IMR-90 (cell line): ENCODE measurements around the gene FAM32A. TPM values are rescaled to one million over a fixed set of nuclear protein-coding genes. Genes with fewer than 3 reads are reported as not detected.
"Not testable (repeated sequence)": the region's sequence is repeated elsewhere in the genome, so short reads cannot be mapped to it uniquely, and the experiment has no call there.

ENCODE experiments used
- ATAC-seq: fragments of 200-7000 bp; cut with Tn5 transposase; 2 replicates; pipeline ENCODE4 v1.9.1; 2020; ENCODE audit warnings: low read depth, mild to moderate bottlenecking, moderate library complexity
- BruUV-seq: library from RNA; stranded (reverse); fragments of 400-500 nt; replicated peaks from 2 replicates; lab custom pipeline; 2021; lab: Mats Ljungman, UMichigan
- CTCF ChIA-PET: fragments of 300-600 bp; formaldehyde crosslinking; extraction: SDS; loops from one replicate; lab custom pipeline; 2021; ENCODE audit warnings: antibody characterized with exemption; lab: Yijun Ruan, JAX
- POLR2A ChIA-PET: fragments of 300-600 bp; sonication (Branson Sonifier 250); formaldehyde crosslinking; loops from one replicate; lab custom pipeline; 2022; ENCODE audit warnings: antibody characterized with exemption; ENCODE audit not compliant: unreplicated experiment; lab: Charles Lee
- DNase-seq: peaks from one replicate; pipeline ENCODE4 v3.0.0; 2013
- H2AFZ ChIP-seq: replicated peaks from 2 replicates; pipeline ENCODE3; 2013; ENCODE audit warnings: low read length, mild to moderate bottlenecking; ENCODE audit not compliant: poor library complexity
- H2AK5ac ChIP-seq: 2 replicates; pipeline ENCODE4 v1.6.1; 2013; ENCODE audit warnings: low read depth, low read length, inconsistent platforms
- H2AK9ac ChIP-seq: replicated peaks from 2 replicates; pipeline ENCODE3; 2013; ENCODE audit warnings: mild to moderate bottlenecking, low read depth, low read length, moderate library complexity; ENCODE audit not compliant: poor library complexity
- H2BK120ac ChIP-seq: 2 replicates; pipeline ENCODE4 v1.6.1; 2013; ENCODE audit warnings: low read depth, low read length, inconsistent platforms
- H2BK15ac ChIP-seq: 3 replicates; pipeline ENCODE4 v1.6.1; 2013; ENCODE audit warnings: low read depth, low read length, inconsistent platforms
- H2BK20ac ChIP-seq: 2 replicates; pipeline ENCODE4 v1.6.1; 2013; ENCODE audit warnings: low read depth, mild to moderate bottlenecking, inconsistent platforms, low read length, moderate library complexity
- H2BK5ac ChIP-seq: 2 replicates; pipeline ENCODE4 v1.6.1; 2013; ENCODE audit warnings: mild to moderate bottlenecking, low read depth, low read length, inconsistent platforms; ENCODE audit not compliant: poor library complexity, severe bottlenecking
- H3K14ac ChIP-seq: replicated peaks from 2 replicates; pipeline ENCODE4 v1.6.1; 2013; ENCODE audit warnings: low read depth, low read length, inconsistent platforms
- H3K18ac ChIP-seq: 2 replicates; pipeline ENCODE4 v1.6.1; 2013; ENCODE audit warnings: low read depth, low read length, control low read depth
- H3K23ac ChIP-seq: 2 replicates; pipeline ENCODE4 v1.6.1; 2013; ENCODE audit warnings: low read depth, low read length, inconsistent platforms
- H3K27ac ChIP-seq: 2 replicates; pipeline ENCODE4 v1.5.1; 2013; ENCODE audit warnings: mild to moderate bottlenecking, control low read depth, low read length; ENCODE audit not compliant: insufficient read depth
- H3K27me3 ChIP-seq: 2 replicates; pipeline ENCODE4 v1.6.1; 2013; ENCODE audit warnings: low read length; ENCODE audit not compliant: control insufficient read depth, insufficient read depth
- H3K36me3 ChIP-seq: 2 replicates; pipeline ENCODE4 v1.6.1; 2013; ENCODE audit warnings: low read length, mixed read lengths; ENCODE audit not compliant: control insufficient read depth, insufficient read depth
- H3K4ac ChIP-seq: 2 replicates; pipeline ENCODE4 v1.6.1; 2013; ENCODE audit warnings: low read depth, low read length, inconsistent platforms
- H3K4me1 ChIP-seq: 2 replicates; pipeline ENCODE4 v1.6.1; 2013; ENCODE audit warnings: low read length, mixed read lengths; ENCODE audit not compliant: control insufficient read depth, insufficient read depth
- H3K4me2 ChIP-seq: 2 replicates; pipeline ENCODE4 v1.6.1; 2013; ENCODE audit warnings: low read depth, mild to moderate bottlenecking, control low read depth, low read length, moderate library complexity
- H3K4me3 ChIP-seq: 2 replicates; pipeline ENCODE4 v1.5.1; 2013; ENCODE audit warnings: low read depth, mild to moderate bottlenecking, control low read depth, low read length, moderate library complexity; ENCODE audit not compliant: insufficient read depth
- H3K56ac ChIP-seq: 2 replicates; pipeline ENCODE4 v1.6.1; 2013; ENCODE audit warnings: low read length, inconsistent platforms; ENCODE audit not compliant: insufficient read depth; ENCODE audit errors: extremely low read depth
- H3K79me1 ChIP-seq, 2 experiments: 2 replicates each; pipeline ENCODE4 v1.6.1; 2013; ENCODE audit warnings: low read length in 2 of 2, inconsistent platforms in 1 of 2, low read depth in 1 of 2
- H3K9ac ChIP-seq: 2 replicates; pipeline ENCODE4 v1.6.1; 2013; ENCODE audit warnings: low read depth, low read length, control low read depth
- H3K9me1 ChIP-seq: 2 replicates; pipeline ENCODE4 v1.6.1; 2013; ENCODE audit warnings: low read length, inconsistent platforms; ENCODE audit not compliant: insufficient read depth
- H3K9me3 ChIP-seq: 2 replicates; pipeline ENCODE4 v1.6.1; 2013; ENCODE audit warnings: low read length; ENCODE audit not compliant: control insufficient read depth, insufficient read depth
- H4K20me1 ChIP-seq: 2 replicates; pipeline ENCODE4 v1.6.1; 2013; ENCODE audit warnings: low read length, inconsistent platforms; ENCODE audit not compliant: insufficient read depth
- H4K5ac ChIP-seq: 2 replicates; pipeline ENCODE4 v1.6.1; 2013; ENCODE audit warnings: mild to moderate bottlenecking, low read depth, low read length, control low read depth
- H4K8ac ChIP-seq, 2 experiments: 2 replicates each; pipeline ENCODE4 v1.6.1; 2013; ENCODE audit warnings: low read depth in 2 of 2, low read length in 2 of 2, control low read depth in 1 of 2, inconsistent platforms in 1 of 2
- H4K91ac ChIP-seq: 2 replicates; pipeline ENCODE4 v1.6.1; 2013; ENCODE audit warnings: low read depth, low read length, inconsistent platforms; ENCODE audit not compliant: insufficient read depth
- FOS ChIP-seq: fragments of 150-350 bp; IDR thresholded peaks from 2 replicates; pipeline ENCODE4 v1.6.1; 2016; ENCODE audit warnings: low read depth, low read length
- MAZ ChIP-seq: IDR thresholded peaks from 2 replicates; pipeline ENCODE4 v1.6.1; 2012; ENCODE audit warnings: low read depth, mild to moderate bottlenecking, low read length, improper control_type of control experiment, moderate library complexity, borderline replicate concordance
- MXI1 ChIP-seq: IDR thresholded peaks from 2 replicates; pipeline ENCODE4 v1.6.1; 2012; ENCODE audit warnings: low read depth, mild to moderate bottlenecking, low read length, moderate library complexity, borderline replicate concordance
- POLR2A ChIP-seq: IDR thresholded peaks from 2 replicates; pipeline ENCODE4 v1.6.1; 2012; ENCODE audit warnings: mild to moderate bottlenecking, low read depth, low read length
- RCOR1 ChIP-seq: IDR thresholded peaks from 2 replicates; pipeline ENCODE4 v1.6.1; 2012; ENCODE audit warnings: mild to moderate bottlenecking, low read length, improper control_type of control experiment; ENCODE audit not compliant: insufficient replicate concordance
- SMC3 ChIP-seq: fragments of 150-350 bp; IDR thresholded peaks from 2 replicates; pipeline ENCODE4 v1.6.1; 2016; ENCODE audit warnings: low read depth, mild to moderate bottlenecking, antibody characterized with exemption, low read length, moderate library complexity
- WGBS, 2 experiments: methylation state at CpG; one replicate each; pipeline versions ENCODE4 v1.1.5 to v1.1.7; 2013; ENCODE audit warnings: missing lambda C conversion rate in 2 of 2; ENCODE audit not compliant: insufficient read length in 1 of 2; ENCODE audit errors: extremely low coverage in 2 of 2; 5-methylcytosine and 5-hydroxymethylcytosine counted together
- dilution Hi-C: fragments of 300-500 bp; cut with HindIII; formaldehyde crosslinking; loops from one replicate; pipeline ENCODE4 v1.14.3; 2018; ENCODE audit warnings: low sequenced_read_pairs; ENCODE audit not compliant: unreplicated experiment
- in situ Hi-C: fragments of 300-500 bp; cut with MboI; formaldehyde crosslinking; loops from 3 replicates; pipeline ENCODE4 v1.14.3; 2019; ENCODE audit warnings: low sequenced_read_pairs, inconsistent platforms, mixed read lengths
- intact Hi-C: fragments of 100-400 bp; cut with micrococcal nuclease; formaldehyde crosslinking; loops from 2 replicates; pipeline ENCODE4 v1.10.0; 2022
- polyA plus RNA-seq, 3 experiments: library from polyadenylated mRNA; depleted of rRNA; stranded (reverse); fragments of >200 nt; gene quantifications; 2 replicates each; pipeline ENCODE4 v1.2.3, GENCODE V29; 2012; ENCODE audit warnings: low replicate concordance in 1 of 3
- total RNA-seq: library from RNA; depleted of rRNA; stranded (reverse); fragments of >200 nt; gene quantifications from 2 replicates; pipeline ENCODE4 v1.2.3, GENCODE V29; 2012

The FAM32A gene
- total and polyA plus RNA-seq, 2 of the 4 experiments (the other 2 are of a cell fraction), result 99.5 to 130 TPM

- TF ChIP-seq SMC3 (no peak), RCOR1 (no peak), FOS (no peak), MAZ (no peak), POLR2A (no peak), MXI1 (no peak)
- Histone ChIP-seq H4K20me1 (no peaks in the 10 kb centered on the region), H3K79me1 (no peaks in the 10 kb centered on the region), H3K4me3 (no peak overlapping the region), H3K4me2 (no peak overlapping the region), H3K9me1 (no peaks in the 10 kb centered on the region), H2BK15ac (no peak overlapping the region), H2AFZ (no peak overlapping the region), H2BK120ac (no peak overlapping the region), H4K8ac (no peak overlapping the region), H3K4me1 (peaks cover 4% of the 10 kb centered on the region; the same call in 1 of the 2 replicates), H3K27ac (no peak overlapping the region), H2BK5ac (no peak overlapping the region), H2AK9ac (no peak overlapping the region), H3K27me3 (no peaks in the 10 kb centered on the region), H3K4ac (no peak overlapping the region), H3K56ac (no peak overlapping the region), H3K18ac (no peak overlapping the region), H3K9me3 (0 out of 2 replicates have a peak, but pooled peaks cover 5% of the 10 kb centered on the region), H4K91ac (no peak overlapping the region), H3K23ac (no peak overlapping the region), H4K5ac (no peak overlapping the region), H3K36me3 (no peaks in the 10 kb centered on the region), H2BK20ac (no peak overlapping the region), H3K9ac (no peak overlapping the region), H2AK5ac (no peak overlapping the region), H3K14ac (no peak overlapping the region)
- ATAC-seq (no peak), DNase-seq (no peak)
- in situ Hi-C loops (loop anchor here (5.0 to 25.0 kb wide), 5 partner anchors 134 to 1064 kb away; partner anchors contain the start of genes AKAP8L, CYP4F3 and SYDE1), dilution Hi-C loops (no loop called here), intact Hi-C loops (no loop called here)
- BruUV-seq, result no TSS peak
- ChIA-PET CTCF (no interaction called here), POLR2A (no interaction called here)
- no CpG with 5 or more reads among the region's 2 CpGs for WGBS, 2 experiments
These were observed 9.3 kb upstream of the FAM32A start for GRCh38 chr19:16175954-16176353.

DNA sequence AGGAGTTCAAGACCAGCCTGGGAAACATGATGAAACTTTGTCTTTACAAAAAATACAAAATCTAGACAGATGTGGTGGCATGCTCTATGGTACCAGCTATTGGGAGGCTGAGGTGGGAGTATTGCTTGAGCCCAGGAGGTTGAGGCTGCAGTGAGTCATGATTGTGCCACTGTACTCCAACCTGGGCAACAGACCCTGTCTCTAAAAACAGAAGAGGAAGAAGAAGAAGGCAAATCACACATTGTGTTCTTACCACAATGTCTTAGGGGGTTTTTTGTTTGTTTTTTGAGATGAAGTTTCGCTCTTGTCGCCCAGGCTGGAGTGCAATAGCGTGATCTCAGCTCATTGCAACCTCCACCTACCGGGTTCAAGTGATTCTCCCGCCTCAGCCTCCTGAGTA, 6.3 kb upstream of the FAM32A start:
- H3K27ac ChIP-seq, H3K56ac ChIP-seq, H4K91ac ChIP-seq, H4K8ac ChIP-seq, H3K27me3 ChIP-seq, intact Hi-C loops, POLR2A ChIA-PET, H2BK20ac ChIP-seq, H2BK5ac ChIP-seq, H3K9ac ChIP-seq, H2AK9ac ChIP-seq, H4K20me1 ChIP-seq, H3K79me1 ChIP-seq, H3K4ac ChIP-seq, H3K4me3 ChIP-seq, H3K9me1 ChIP-seq, H3K36me3 ChIP-seq, H3K23ac ChIP-seq, dilution Hi-C loops, H3K4me2 ChIP-seq, H3K9me3 ChIP-seq, H3K14ac ChIP-seq, BruUV-seq, DNase-seq, H2BK15ac ChIP-seq, H2AFZ ChIP-seq, H3K4me1 ChIP-seq, H2BK120ac ChIP-seq, H4K5ac ChIP-seq, ATAC-seq, H3K18ac ChIP-seq, CTCF ChIA-PET: not testable (repeated sequence)
- in situ Hi-C loops, result loop anchor here (5.0 to 25.0 kb wide), 5 partner anchors 137 to 1067 kb away; partner anchors contain the start of genes AKAP8L, CYP4F3 and SYDE1
- H2AK5ac ChIP-seq, result peak overlapping the region; percentile 16; the same call in 1 of the 2 replicates
- WGBS, 2 experiments, result no CpG with 5 or more reads among the region's 5 CpGs
